ENCODE measurements around the gene NUDT1. TPM values are rescaled to one million over a fixed set of nuclear protein-coding genes. Genes with fewer than 3 reads are reported as not detected.
A peak's percentile ranks its signal among the peaks of the same experiment; 100 is the strongest.

Gene NUDT1
- total RNA-seq, 1 experiment from 2014 or later = 92.6 TPM

GRCh38 chr7:2239242-2239641, 2.8 kb upstream of the NUDT1 start:
- Histone ChIP-seq H3K4me1 (ENCODE audit: control insufficient read depth, insufficient read depth, low read length) (peaks cover 16% of the 10 kb centered on the region), H3K9me3 (ENCODE audit: control insufficient read depth, insufficient read depth, low read depth, low read length) (no peaks in the 10 kb centered on the region), H3K36me3 (ENCODE audit: control insufficient read depth, insufficient read depth, low read length) (peaks cover 21% of the 10 kb centered on the region), H3K27ac (ENCODE audit: low read length) (no peak overlapping the region), H3K27me3 (ENCODE audit: control insufficient read depth, insufficient read depth, low read length) (no peaks in the 10 kb centered on the region), H3K4me3 (ENCODE audit: low read depth in 2 of 2, low read length in 2 of 2) (no peak overlapping the region)
- DNase-seq (ENCODE audit: low read depth, low spot score) (no peak), ATAC-seq (no peak)
- intact Hi-C loops (cut with micrococcal nuclease; ENCODE audit: unreplicated experiment) (no loop called here), in situ Hi-C loops (cut with HindIII; ENCODE audit: low pct_unique_long_range_greater_than_20kb, low sequenced_read_pairs) (no loop called here)
- ChIA-PET CTCF (no interaction called here), POLR2A (interaction anchor here (0.6 kb wide), 2 partner anchors 17 to 79 kb away, joined by 3 read pairs; no protein-coding TSS in a partner anchor)
- no TSS peak for BruUV-seq (replicated peaks)
- TF ChIP-seq TCF7L2 (IDR thresholded peaks at IDR 0.05; ENCODE audit: low read depth, low read length) (no peak), CTCF (IDR thresholded peaks at IDR 0.05) (no peak), SIN3A (IDR thresholded peaks at IDR 0.05; ENCODE audit: borderline replicate concordance, insufficient read depth, low read depth, low read length) (no peak), REST (IDR thresholded peaks at IDR 0.05; ENCODE audit: insufficient read depth in 1 of 2, low read depth in 2 of 2, low read length in 1 of 2) (no peak)

GRCh38 chr7:2242541-2243429, 759 bp downstream of the NUDT1 start:
- intact Hi-C loops (cut with micrococcal nuclease; ENCODE audit: unreplicated experiment) (no loop called here), in situ Hi-C loops (cut with HindIII; ENCODE audit: low pct_unique_long_range_greater_than_20kb, low sequenced_read_pairs) (no loop called here)
- ATAC-seq (peak; percentile 58), DNase-seq (ENCODE audit: low read depth, low spot score) (no peak)
- H3K27me3 ChIP-seq (ENCODE audit: control insufficient read depth, insufficient read depth, low read length) = no peaks in the 10 kb centered on the region
- peak overlapping the region; percentile 94 for H3K27ac ChIP-seq (ENCODE audit: low read length)
- POLR2A ChIA-PET = interaction anchor here (0.7 kb wide), 2 partner anchors 49 to 709 kb away, joined by 3 to 4 read pairs; no protein-coding TSS in a partner anchor
- TF ChIP-seq CTCF (IDR thresholded peaks at IDR 0.05) (no peak), REST (IDR thresholded peaks at IDR 0.05; ENCODE audit: insufficient read depth in 1 of 2, low read depth in 2 of 2, low read length in 1 of 2) (no peak), TCF7L2 (IDR thresholded peaks at IDR 0.05; ENCODE audit: low read depth, low read length) (no peak), SIN3A (IDR thresholded peaks at IDR 0.05; ENCODE audit: borderline replicate concordance, insufficient read depth, low read depth, low read length) (no peak), POLR2AphosphoS5 (IDR thresholded peaks at IDR 0.05; ENCODE audit: low read depth, low read length) (no peak)
- H3K36me3 ChIP-seq (ENCODE audit: control insufficient read depth, insufficient read depth, low read length) = peaks cover 11% of the 10 kb centered on the region
- CTCF ChIA-PET = interaction anchor here (0.7 kb wide), 1 partner anchor 82 kb away, joined by 3 read pairs; no protein-coding TSS in a partner anchor
- H3K4me3 ChIP-seq (ENCODE audit: low read depth in 2 of 2, low read length in 2 of 2) = peak overlapping the region; percentile 88 to 95
- peaks cover 16% of the 10 kb centered on the region for H3K4me1 ChIP-seq (ENCODE audit: control insufficient read depth, insufficient read depth, low read length)
- no peaks in the 10 kb centered on the region for H3K9me3 ChIP-seq (ENCODE audit: control insufficient read depth, insufficient read depth, low read depth, low read length)
- BruUV-seq (replicated peaks) = TSS peak; percentile 92
